Stimulated activated naive CD4-positive, alpha-beta T cell treated with Interleukin-2 at 50 U/mL for 16 hours (primary cell): ENCODE data around the gene TNFRSF12A.
A peak's percentile ranks its signal among the peaks of the same experiment; 100 is the strongest.

Experiments
- DNase-seq: peaks from one replicate; lab custom pipeline; 2025; lab: John Stamatoyannopoulos, UW

Gene TNFRSF12A

DNA sequence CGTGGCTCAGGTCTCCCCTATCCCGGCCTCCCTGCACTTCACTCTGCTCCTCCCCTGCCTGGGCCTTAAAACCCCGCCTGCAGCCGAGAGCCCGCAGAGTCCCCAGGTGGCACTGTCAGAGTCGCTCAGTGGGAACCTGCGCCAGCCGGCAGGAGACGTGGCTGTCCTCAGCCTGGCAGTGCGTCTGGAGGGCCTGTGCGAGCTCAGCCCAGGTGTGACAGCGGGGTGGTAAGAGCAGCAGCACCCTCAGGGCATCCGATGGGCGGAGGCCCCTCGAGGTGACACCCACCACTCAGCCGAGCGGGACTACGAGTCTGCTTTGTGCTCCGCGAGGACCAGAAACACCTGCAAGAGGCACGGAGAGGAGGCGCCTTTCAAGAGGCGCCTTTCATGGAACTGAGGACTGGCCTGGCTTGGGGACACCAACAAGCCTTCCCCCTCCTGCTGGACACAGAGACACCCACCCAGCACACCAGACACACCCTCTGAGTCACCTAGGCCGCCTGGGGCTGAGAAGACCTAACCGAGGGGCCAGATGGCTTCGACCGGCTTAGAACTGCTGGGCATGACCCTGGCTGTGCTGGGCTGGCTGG is 7.2 kb upstream of the TNFRSF12A start, which contains the start of gene CLDN9:
Gene CLDN9 (plus strand): TSS at position 96 of the 593 bp plus-strand sequence. CDS start 440 bp downstream, at position 536.
- no peak for DNase-seq

DNA sequence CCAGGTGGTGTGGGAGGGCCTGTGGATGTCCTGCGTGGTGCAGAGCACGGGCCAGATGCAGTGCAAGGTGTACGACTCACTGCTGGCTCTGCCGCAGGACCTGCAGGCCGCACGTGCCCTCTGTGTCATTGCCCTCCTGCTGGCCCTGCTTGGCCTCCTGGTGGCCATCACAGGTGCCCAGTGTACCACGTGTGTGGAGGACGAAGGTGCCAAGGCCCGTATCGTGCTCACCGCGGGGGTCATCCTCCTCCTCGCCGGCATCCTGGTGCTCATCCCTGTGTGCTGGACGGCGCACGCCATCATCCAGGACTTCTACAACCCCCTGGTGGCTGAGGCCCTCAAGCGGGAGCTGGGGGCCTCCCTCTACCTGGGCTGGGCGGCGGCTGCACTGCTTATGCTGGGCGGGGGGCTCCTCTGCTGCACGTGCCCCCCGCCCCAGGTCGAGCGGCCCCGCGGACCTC is 6.6 kb upstream of the TNFRSF12A start:
- no peak for DNase-seq

DNA sequence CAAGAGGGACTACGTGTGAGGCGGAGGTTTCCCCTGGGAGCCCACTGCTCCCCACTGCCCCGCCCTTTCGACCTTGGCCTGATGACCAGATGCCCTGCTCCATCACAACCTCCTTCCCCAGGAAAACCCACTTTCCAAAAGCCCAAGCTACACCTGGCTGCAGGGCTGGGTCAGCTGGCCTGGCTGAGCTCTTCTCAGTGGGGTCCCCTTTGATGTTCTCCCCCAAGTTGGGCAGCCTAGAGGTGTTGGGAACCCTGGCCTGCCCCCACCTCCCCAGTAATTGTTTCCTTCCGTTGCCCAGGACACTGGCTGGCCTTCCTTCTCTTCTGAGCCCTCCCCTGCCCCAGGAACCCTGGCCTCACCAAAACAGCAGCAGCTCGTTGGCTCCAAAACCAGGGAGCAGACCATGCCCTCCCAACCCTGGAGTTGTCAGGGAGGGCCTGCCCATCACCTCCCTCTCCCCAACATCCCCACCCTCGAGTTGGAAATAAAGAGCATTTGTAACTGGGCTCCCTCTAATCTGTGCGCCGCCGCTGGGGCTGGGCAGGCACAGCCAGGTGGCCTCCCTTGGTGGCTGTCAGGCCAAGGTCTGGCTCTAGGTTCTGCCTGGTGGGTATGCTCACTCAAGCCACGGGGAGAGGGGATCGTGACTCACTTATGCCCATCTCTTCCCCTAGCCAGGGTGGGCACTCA is 6.0 kb upstream of the TNFRSF12A start:
- DNase-seq, result no peak

DNA sequence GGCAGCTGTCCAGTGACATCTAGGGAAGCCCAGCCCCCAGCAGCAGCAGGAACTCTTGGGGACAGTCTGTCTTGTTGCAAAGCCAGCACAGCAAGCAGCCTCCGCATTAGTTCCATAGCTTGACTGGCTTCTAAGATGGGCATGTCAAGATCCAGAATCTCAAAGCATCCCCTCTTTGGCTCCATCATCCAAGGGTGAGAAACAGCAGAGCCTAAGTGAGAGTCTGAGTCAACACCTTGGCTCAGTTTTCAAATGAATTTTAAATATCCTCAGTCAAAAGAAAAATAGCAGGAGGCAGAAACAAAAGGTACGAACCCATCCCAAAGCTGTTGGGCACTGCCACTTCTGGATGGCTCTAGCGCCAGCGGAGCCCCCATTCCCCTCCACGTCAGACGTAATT is 5.2 kb upstream of the TNFRSF12A start:
- no peak for DNase-seq

DNA sequence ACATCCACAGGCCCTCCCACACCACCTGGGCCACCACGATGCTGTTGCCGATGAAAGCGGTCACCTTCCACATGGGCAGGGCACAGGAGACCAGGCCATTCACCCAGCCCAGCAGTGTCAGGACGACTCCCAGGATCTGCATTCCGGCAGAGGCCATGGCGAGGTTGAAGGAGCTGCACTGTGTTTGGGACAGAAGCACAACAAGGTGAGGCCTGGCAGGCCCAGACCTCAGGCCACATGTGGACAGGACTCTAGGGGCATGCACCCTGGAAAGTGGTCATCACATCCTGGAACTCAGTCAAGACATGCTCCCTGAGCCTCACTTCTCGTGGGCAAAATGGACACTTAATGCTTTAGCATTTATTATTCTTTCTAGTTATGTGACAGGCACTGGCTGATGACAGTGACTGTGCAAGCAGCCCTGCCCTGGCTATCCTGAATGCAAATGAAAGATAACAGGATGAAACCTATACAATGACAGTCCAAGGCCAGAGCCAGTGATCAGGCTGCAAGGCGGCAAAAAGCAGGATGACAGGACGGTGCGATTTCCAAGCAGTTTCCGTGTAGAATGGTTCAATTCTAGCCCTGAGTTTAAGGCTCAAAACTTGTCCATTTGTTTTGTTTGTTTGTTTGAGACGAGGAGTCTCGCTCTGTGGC is 4.2 kb upstream of the TNFRSF12A start:
- no peak for DNase-seq

DNA sequence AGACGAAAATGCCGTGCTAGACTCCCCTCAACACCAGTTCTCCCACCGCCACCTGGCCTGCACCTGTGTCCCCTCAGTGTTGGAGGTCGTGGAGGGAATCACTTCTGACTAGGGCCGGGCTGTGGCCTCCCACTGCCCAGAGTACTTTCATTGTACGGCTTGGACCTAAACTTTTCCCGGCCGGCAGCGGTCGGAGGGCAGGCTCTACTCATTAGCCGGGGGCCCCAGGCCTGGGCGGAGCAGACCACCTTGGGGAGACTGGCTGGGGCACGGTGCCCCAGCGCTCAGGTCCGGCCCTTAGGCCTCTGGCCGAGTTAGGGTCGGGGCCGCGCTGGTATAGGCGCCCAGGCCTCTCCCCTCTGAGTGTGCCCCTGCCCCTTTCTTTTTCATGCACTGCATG is 2.8 kb upstream of the TNFRSF12A start:
- DNase-seq, result no peak

DNA sequence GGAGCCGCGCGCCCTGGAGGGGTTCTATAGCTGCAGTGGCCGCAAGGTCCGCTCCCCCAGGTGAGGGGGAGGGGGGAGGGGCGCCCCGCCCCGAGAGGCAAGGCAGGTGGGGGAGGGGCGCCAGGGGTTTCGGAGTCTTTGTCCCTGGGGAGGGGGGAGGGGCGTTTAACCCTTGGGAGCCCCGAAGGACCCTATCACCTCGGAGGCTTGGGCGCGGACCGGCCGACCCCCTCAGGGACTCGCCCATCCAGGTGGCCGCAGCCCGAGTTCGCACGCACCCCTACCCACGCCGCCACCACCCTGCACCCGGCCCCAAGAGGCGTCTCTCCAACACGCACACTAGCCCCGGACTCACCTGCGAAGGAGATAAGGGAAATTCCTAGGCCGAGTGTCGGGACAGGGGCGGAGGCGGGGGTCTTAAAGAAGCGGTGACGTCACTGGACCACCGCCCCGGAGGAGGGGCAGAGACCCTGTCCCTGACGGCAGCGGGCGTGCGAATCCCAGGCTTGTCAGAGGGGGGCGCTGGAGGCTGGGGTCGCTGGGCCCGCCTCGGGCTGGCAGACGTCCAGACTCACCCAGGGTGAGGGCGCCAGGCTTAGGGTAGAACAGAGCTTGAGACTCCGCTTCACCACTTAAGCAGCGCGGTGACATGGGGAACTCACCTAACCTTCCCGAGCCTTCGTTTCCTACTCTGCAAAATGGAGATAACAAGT is 2.2 kb upstream of the TNFRSF12A start, which contains the start of gene CLDN6:
Gene CLDN6 (minus strand): TSS at position 390 of the 713 bp plus-strand sequence. CDS start 2,162 bp downstream, outside the sequence.
- DNase-seq, result no peak

DNA sequence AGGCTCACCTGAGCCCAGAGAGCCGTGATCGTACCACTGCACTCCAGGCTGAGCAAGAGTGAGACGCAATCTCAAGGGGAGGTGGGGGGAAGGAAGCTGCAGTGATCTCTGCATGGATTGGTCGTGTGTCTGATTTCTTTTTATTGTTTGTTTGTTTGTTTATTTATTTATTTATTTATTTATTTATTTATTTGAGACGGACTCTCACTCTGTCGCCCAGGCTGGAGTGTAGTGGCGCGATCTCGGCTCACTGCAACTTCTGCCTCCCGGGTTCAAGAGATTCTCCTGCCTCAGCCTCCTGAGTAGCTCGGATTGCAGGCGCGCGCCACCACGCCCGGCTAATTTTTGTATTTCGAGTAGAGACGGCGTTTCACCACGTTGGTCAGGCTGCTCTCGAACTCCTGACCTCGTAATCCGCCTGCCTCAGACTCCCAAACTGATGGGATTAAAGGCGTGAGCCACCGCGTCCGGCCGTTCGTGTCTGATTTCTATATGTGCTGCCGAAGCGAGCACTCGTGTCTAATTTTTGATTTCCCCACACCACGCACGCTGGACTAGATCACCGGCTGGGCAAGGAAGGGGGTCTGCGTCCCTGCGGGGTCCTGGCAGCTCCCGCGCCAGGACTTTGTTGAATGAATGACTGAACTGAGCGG is 448 bp upstream of the TNFRSF12A start:
- DNase-seq, result no peak

DNA sequence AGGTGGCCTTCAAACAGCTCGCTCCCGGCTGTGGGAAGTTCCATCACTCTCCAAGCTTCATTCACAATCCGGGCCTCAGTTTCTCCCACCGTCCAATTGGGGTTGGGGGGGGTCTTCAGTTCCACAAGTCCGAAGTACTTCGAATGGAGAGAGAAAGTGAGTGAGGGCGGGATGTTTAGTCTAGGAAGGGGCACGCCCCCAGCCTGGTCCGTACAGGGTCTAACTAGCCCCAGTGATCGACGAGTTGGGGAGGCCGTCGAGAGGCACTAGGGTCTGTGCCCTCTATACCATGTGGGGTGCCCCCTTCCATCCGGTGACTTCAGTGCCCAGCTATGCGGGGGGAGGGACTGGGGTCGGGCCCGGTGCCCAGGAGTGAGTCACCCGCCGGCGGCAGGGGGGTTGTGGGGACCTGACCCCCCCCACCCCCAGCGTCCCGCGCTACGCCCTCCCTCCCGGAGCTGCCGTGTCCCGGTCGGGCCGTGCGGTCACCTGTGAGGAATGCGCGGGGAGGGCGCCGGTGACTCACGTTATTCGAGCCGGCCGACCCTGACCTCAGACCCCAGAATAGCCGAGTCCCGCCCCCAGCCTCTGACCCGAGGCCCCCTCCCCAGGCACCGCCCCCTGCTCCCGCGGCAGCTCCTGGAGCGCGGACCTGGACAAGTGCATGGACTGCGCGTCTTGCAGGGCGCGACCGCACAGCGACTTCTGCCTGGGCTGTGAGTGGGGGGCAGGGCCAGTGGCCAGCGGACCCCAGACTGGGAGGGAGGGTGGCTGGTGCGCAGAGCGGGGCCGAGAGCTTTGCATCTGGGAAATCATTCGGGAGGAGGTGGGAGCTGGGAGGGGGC is 658 bp downstream of the TNFRSF12A start:
- peak; percentile 61 for DNase-seq

DNA sequence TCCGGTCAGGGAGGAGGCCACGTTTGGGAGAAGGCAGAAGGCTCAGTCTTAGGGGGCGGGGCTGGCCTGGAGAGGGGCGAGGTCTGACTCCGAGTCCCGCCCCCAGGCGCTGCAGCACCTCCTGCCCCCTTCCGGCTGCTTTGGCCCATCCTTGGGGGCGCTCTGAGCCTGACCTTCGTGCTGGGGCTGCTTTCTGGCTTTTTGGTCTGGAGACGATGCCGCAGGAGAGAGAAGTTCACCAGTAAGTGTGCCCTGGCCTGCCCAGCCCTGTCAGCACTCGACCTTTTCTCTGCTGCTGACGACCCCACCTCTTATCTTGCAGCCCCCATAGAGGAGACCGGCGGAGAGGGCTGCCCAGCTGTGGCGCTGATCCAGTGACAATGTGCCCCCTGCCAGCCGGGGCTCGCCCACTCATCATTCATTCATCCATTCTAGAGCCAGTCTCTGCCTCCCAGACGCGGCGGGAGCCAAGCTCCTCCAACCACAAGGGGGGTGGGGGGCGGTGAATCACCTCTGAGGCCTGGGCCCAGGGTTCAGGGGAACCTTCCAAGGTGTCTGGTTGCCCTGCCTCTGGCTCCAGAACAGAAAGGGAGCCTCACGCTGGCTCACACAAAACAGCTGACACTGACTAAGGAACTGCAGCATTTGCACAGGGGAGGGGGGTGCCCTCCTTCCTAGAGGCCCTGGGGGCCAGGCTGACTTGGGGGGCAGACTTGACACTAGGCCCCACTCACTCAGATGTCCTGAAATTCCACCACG is 1.5 kb downstream of the TNFRSF12A start:
- peak; percentile 75 for DNase-seq

DNA sequence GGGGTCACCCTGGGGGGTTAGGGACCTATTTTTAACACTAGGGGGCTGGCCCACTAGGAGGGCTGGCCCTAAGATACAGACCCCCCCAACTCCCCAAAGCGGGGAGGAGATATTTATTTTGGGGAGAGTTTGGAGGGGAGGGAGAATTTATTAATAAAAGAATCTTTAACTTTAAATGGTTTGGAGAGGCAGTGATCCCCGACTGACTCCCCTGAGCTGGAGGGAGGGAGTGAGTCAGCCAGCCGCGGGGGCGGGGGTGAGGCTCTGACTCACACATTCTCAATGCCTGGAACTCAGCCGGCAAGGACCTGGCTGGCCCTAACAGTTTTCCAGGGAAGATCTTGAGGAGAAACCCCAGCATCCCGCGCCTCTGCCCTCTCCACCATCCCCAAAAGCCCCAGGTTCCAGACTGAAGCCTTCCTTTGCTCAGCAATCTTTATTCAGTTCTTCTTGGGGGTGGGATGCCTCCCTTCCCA is 2.1 kb downstream of the TNFRSF12A start:
- peak; percentile 90 for DNase-seq

DNA sequence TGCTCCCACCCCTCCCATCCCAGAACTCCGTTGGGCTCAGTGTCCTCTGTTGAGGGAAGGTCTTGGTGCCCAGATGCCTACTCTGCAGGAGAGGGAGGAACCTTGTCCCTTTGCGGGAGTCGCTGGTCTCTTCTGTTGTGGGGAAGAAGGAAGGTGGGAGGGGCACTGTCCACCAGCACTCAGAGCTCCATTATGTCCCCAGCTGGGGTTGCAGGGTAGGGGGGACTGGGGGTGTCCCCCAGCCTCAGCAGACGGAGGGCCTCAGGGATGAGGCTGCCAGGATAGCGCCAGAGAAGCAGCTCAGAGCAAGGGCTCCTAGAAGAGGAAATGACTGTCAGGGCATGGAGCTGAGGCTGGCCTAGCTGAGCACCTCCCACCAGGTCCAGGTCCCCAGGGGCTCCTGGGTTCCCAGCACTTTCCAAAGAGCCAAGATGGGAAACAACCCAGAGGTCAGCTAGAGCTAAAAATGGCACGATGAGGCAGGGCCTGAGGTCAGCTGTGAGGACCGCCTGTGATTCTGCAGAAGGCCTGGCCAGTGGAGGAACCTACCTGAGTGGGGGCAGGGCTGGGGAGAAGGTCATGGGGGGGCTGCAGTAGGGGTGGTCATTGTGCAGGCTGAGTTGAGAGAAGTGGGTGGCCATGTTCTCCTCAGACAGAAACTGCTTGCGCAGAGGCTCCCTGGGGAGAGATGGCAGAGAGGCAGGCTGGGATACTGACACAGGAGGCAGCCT is 2.7 kb downstream of the TNFRSF12A start:
- DNase-seq, result no peak

DNA sequence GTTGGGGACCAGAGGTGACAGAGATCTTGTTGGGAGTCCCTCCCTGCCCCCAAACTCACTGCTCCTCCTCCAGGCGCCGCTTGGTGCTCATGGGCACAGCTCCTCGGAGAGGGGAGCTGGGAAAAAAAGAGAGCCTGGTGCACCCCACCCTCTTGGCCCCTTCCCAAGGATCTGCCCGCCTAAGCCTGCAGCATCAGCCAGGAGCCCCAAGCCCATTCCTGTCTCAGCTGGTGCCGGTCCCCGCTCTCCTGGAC is 3.2 kb downstream of the TNFRSF12A start:
- no peak for DNase-seq

DNA sequence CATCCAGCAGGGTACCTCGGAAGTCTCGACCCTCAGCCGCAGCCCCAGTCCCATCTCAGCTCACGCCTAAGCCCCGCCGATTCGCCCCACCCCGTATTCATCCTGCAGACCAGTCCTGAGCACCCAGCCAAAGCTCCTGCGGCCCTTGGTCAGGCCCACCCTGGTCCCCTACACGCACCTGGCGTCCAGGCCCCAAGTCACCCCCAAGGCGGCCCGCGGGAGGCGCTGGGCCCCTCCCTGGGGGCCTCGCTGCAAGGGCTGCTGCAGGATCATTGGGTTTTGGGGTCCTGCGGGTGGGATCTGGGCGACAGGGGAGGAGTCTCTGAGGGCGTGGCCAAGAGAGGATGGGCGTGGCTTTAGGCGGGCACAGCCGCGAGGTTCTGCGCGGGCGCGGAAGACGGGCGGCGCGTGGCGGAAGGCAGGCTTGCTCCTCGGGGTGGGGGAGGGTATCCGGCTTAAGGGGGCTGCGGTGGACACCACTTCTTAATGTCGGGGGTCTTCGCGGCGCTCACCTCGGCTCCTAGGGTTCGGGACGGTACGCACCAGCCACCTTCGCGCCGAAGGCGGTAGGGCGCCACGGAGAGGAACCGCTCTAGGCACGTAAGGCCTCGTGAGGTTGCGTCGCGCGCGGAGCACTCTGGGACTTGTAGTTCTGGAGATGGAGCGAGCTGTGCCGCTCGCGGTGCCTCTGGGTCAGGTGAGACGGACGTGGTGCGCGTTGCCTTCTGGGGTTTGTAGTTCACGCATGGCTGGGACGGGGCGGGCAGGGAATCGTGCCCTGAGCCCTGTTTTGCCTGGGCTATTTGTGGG is 3.7 kb downstream of the TNFRSF12A start, which contains the start of the genes HCFC1R1 and THOC6:
Gene HCFC1R1 (minus strand): TSS at position 274 of the 810 bp plus-strand sequence. CDS start 1 bp downstream, at position 273.
Gene THOC6 (plus strand): TSS at position 367 of the 810 bp plus-strand sequence. CDS start 292 bp downstream, at position 659.
- DNase-seq, result peak; percentile 95

DNA sequence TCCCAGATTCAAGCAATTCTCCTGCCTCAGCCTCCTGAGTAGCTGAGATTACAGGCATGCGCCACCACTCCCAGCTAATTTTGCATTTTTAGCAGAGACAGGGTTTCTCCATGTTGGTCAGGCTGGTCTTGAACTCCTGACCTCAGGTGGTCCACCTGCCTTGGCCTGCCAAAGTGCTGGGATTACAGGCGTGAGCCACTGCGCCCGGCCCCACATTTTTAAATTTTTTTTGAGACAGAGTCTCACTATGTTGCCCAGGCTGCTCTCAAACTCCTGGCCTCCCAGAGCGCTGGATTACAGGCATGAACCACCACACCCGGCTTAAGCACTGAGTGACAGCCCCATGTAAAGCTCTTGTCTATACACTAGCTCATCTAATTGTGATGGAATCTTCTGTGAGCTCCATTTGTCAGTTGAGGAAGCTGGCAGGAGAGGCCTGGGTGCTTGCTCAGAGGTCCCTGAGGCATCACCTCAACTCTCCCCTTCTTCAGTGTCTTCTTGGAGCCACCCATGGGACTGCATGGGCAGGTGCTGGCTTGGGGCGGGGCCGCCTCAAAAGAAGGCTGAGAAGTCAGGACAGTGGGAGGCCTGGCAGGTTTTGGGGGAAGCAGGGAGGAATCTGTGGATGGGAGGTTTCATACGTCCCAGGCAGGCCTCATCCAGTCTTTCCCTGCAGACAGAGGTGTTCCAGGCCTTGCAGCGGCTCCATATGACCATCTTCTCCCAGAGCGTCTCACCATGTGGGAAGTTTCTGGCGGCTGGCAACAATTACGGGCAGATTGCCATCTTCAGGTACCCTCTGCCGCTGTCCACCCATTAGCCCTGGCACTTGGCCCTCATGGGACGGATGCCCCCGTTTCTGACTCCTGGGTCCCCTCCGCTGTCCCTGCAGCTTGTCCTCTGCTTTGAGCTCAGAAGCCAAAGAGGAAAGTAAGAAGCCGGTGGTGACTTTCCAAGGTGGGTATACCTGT is 5.1 kb downstream of the TNFRSF12A start:
- no peak for DNase-seq

DNA sequence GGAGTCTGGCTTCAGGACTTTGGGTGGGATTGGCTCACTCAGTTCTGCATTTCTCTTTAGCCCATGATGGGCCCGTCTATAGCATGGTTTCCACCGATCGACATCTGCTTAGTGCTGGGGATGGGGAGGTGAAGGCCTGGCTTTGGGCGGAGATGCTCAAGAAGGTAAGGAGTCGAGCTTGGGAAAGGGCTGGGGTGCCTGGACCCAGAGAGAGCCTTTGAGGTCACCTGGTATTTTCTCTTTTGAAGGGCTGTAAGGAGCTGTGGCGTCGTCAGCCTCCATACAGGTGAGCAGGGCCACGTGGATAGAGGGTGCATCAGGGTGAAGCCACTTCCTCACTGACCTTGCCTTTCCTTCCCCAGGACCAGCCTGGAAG is 5.8 kb downstream of the TNFRSF12A start:
- no peak for DNase-seq
